Activated T-cell treated with anti-CD3 and anti-CD28 coated beads for 1 hour (primary cell): ENCODE data around the gene CRIP2.

Experiments used
- DNase-seq: peaks from one replicate; pipeline ENCODE4 v3.0.0-alpha.2; 2020; ENCODE audit warnings: low read depth

The CRIP2 gene

GRCh38 chr14:105527826-105528585 lies 53.4 kb downstream of the CRIP2 start:
- DNase-seq = peak; percentile 73

- no peak for DNase-seq
Observed at GRCh38 chr14:105528586-105529318, 54.1 kb downstream of the CRIP2 start.

DNA sequence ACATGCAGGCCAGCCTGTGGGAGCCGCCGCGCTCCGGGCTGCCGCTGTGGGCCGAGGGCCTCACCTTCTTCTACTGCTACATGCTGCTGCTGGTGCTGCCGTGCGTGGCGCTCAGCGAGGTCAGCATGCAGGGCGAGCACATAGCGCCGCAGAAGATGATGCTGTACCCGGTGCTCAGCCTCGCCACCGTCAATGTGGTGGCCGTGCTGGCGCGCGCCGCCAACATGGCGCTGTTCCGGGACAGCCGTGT lies 54.6 kb downstream of the CRIP2 start:
- DNase-seq = no peak
